Measurements from ENCODE around the gene MYBBP1A. TPM values are rescaled to one million over a fixed set of nuclear protein-coding genes. Genes with fewer than 3 reads are reported as not detected.

MYBBP1A gene
- total and polyA plus RNA-seq, 2 experiments from 2014 or later, result 70.7 to 213 TPM

GRCh38 chr17:4588898-4589625, 33.9 kb upstream of the MYBBP1A start:
- Histone ChIP-seq H4K20me1 (replicated peaks; ENCODE audit: insufficient read depth) (no peaks in the 10 kb centered on the region), H3F3A (replicated peaks; ENCODE audit: low read depth) (no peaks in the 10 kb centered on the region), H3K36me3 (ENCODE audit: insufficient read depth) (no peaks in the 10 kb centered on the region), H3K79me2 (replicated peaks; ENCODE audit: insufficient read depth) (no peaks in the 10 kb centered on the region), H3K4me1 (ENCODE audit: insufficient read depth) (no peaks in the 10 kb centered on the region; the same call in 1 of the 2 replicates), H3K27me3 (ENCODE audit: insufficient read depth) (peaks cover 22% of the 10 kb centered on the region), H3K9me2 (ENCODE audit: insufficient read depth) (no peaks in the 10 kb centered on the region), H3K4me2 (no peak overlapping the region), H2AFZ (no peak overlapping the region), H3K4me3 (no peak overlapping the region), H3K27ac (ENCODE audit: low read depth) (no peak overlapping the region)
- ATAC-seq (no peak), DNase-seq (ENCODE audit: low spot score) (no peak)
- Mint-ChIP-seq H3K9me3 (no peaks in the 10 kb centered on the region), H3K27me3 (ENCODE audit: insufficient read depth, low read depth, poor library complexity) (peaks cover 34% of the 10 kb centered on the region), H3K27ac (no peak overlapping the region), H3K4me1 (peaks cover 10% of the 10 kb centered on the region), H3K36me3 (ENCODE audit: low read depth) (no peaks in the 10 kb centered on the region), H3K4me3 (no peak overlapping the region)
- no peak for TF ChIP-seq ETS1 (IDR thresholded peaks at IDR 0.05)
- no peak for TF ChIP-seq STAT1 (IDR thresholded peaks at IDR 0.05; ENCODE audit: unreplicated experiment)
- no peak for TF ChIP-seq NANOG (IDR thresholded peaks at IDR 0.05; ENCODE audit: borderline replicate concordance)
- TF ChIP-seq REST (IDR thresholded peaks at IDR 0.05; ENCODE audit: unreplicated experiment), result no peak
- TF ChIP-seq JUNB (IDR thresholded peaks at IDR 0.05; ENCODE audit: unreplicated experiment), result no peak
- no peak for TF ChIP-seq EZH2phosphoT487 (IDR thresholded peaks at IDR 0.05; ENCODE audit: unreplicated experiment)
- TF ChIP-seq CREB1 (CRISPR knock-in tag; IDR thresholded peaks at IDR 0.05; ENCODE audit: low read depth), result no peak
- no peak for TF ChIP-seq ZNF462 (CRISPR knock-in tag; IDR thresholded peaks at IDR 0.05)
- TF ChIP-seq ZNF114 (CRISPR knock-in tag; IDR thresholded peaks at IDR 0.05), result no peak
- TF ChIP-seq POLR2AphosphoS5 (IDR thresholded peaks at IDR 0.05; ENCODE audit: low read depth), result no peak
- no peak for TF ChIP-seq EZH2 (IDR thresholded peaks at IDR 0.05; ENCODE audit: low read depth, unreplicated experiment)
- TF ChIP-seq CTCF (conservative IDR thresholded peaks at IDR 0.05; ENCODE audit: low read depth in 2 of 2), result no peak
- TF ChIP-seq ZNF331 (CRISPR knock-in tag; IDR thresholded peaks at IDR 0.05; ENCODE audit: low read depth), result no peak
